Transverse colon (tissue), 4 donors: Measurements from ENCODE around the gene DES. TPM values are rescaled to one million over a fixed set of nuclear protein-coding genes. Genes with fewer than 3 reads are reported as not detected.

ENCODE experiments used
- DNase-seq: peaks from one replicate; pipeline ENCODE4 v3.0.0-alpha.2; 2019
- H3K27ac ChIP-seq, 4 donors: fragments of 200-600 bp; sonication (generic); 2 replicates each; pipeline ENCODE4 v1.5.1; 2016 to 2018; ENCODE audit warnings: inconsistent platforms in 4 of 4
- H3K27me3 ChIP-seq: fragments of 200-600 bp; sonication (generic); 2 replicates; pipeline ENCODE4 v1.5.1; 2017; ENCODE audit warnings: inconsistent platforms
- H3K36me3 ChIP-seq, 4 donors: fragments of 200-600 bp; sonication (generic); 2 replicates each; pipeline ENCODE4 v1.5.1; 2017 to 2019; ENCODE audit warnings: inconsistent platforms in 4 of 4
- H3K4me1 ChIP-seq, 4 donors: fragments of 200-600 bp; sonication (generic); 2 replicates each; pipeline ENCODE4 v1.5.1; 2017 to 2020; ENCODE audit warnings: inconsistent platforms in 4 of 4
- H3K4me3 ChIP-seq, 4 donors: fragments of 200-600 bp; sonication (generic); 1 replicate in 1 of 4; 2 replicates in 3 of 4; pipeline versions ENCODE4 v1.5.1 to v1.6.1; 2017 to 2019; ENCODE audit warnings: inconsistent platforms in 4 of 4
- H3K9me3 ChIP-seq, 2 donors: fragments of 200-600 bp; sonication (generic); 2 replicates each; pipeline ENCODE4 v1.5.1; 2017 to 2019; ENCODE audit warnings: inconsistent platforms in 2 of 2
- EP300 ChIP-seq: sonication (generic); formaldehyde crosslinking; IDR thresholded peaks from one replicate; pipeline ENCODE4 v1.6.1; 2017; ENCODE audit warnings: antibody characterized with exemption, low read depth
- POLR2A ChIP-seq: fragments of 450-650 bp; IDR thresholded peaks from one replicate; pipeline ENCODE4 v1.6.1; 2016; ENCODE audit warnings: antibody characterized with exemption, mild to moderate bottlenecking, moderate library complexity
- POLR2AphosphoS5 ChIP-seq, 3 donors: sonication (generic); formaldehyde crosslinking; IDR thresholded peaks; one replicate each; pipeline ENCODE4 v1.6.1; 2016; ENCODE audit warnings: antibody characterized with exemption in 3 of 3
- WGBS, 2 donors: methylation state at CpG; one replicate each; pipeline ENCODE4 v1.1.5; 2018; ENCODE audit warnings: low coverage in 1 of 2; 5-methylcytosine and 5-hydroxymethylcytosine counted together
- in situ Hi-C, 4 donors: fragments of 200-750 bp; cut with MboI; loops; one replicate each; pipeline versions ENCODE4 v1.15.0 to v1.15.1; 2017; ENCODE audit warnings: low sequenced_read_pairs in 3 of 4, low pct_ligation_motif_present in 1 of 4, low pct_unique_long_range_greater_than_20kb in 1 of 4
- intact Hi-C: fragments of 100-400 bp; cut with DNase I; formaldehyde crosslinking; loops from one replicate; pipeline ENCODE4 v1.15.1; 2023; ENCODE audit warnings: low total_unique reads
- total RNA-seq, 4 donors: library from RNA; depleted of rRNA; stranded (reverse); fragments of >200 nt; gene quantifications; one replicate each; pipeline ENCODE4 v1.1.0, GENCODE V29; 2016
- TF ChIP-seq, protein P1 (sequence below), 5 experiments: fragments of 200-600 bp in 3 of 5; fragments of 450-650 bp in 2 of 5; sonication (generic) in 3 of 5; IDR thresholded peaks; 1 replicate in 2 of 5; 2 replicates in 3 of 5; pipeline ENCODE4 v1.5.1; 2016 to 2017; ENCODE audit warnings: antibody characterized with exemption in 5 of 5, inconsistent platforms in 3 of 5, mild to moderate bottlenecking in 2 of 5, moderate library complexity in 1 of 5

The DES gene
- total RNA-seq, 4 donors from 2014 or later = 1,000 to 12,373 (median 1,519) TPM

DNA sequence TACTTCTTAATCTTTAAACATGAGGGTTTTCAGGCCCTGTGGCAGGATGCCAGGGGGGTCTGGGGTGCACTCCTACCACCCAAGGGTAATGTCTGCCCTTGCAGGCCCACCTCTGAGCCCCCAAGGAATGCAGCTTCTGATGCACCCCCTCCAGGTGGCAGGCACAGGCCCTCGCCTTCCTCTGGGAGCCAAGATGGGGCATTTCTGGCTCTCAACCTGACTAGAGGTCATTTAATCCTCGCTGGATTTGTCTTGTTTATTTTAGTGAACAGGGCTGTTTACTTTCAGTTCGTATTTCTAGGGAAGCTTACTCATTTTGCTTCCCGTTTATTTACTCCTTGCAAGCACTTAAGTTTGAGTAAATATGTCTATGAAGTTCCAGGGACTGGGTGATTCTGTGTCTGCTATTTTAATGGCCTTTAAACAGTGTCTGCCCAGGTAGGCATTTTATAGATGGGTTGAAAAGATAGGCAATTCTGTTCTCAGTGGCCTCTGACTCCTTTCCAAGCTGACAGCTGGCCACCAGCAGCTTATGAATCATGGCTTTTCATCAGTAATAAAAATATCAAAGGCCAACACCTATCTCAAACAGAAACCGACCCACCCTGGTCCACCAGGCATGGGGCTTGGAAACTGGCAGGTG, 19.3 kb upstream of the DES start:
- WGBS, 2 donors = 14 to 26% methylated on average over 4 to 5 of the region's 5 CpGs
- H3K4me1 ChIP-seq = peaks cover 6 to 40% (median 20%) of the 10 kb centered on the region in 4 donors
- TF ChIP-seq POLR2AphosphoS5 (IDR thresholded peaks at IDR 0.05) (peak in 2 of 3 donors; percentile 46 to 61), POLR2A (no peak), EP300 (no peak)
- TF ChIP-seq, protein P1, sequence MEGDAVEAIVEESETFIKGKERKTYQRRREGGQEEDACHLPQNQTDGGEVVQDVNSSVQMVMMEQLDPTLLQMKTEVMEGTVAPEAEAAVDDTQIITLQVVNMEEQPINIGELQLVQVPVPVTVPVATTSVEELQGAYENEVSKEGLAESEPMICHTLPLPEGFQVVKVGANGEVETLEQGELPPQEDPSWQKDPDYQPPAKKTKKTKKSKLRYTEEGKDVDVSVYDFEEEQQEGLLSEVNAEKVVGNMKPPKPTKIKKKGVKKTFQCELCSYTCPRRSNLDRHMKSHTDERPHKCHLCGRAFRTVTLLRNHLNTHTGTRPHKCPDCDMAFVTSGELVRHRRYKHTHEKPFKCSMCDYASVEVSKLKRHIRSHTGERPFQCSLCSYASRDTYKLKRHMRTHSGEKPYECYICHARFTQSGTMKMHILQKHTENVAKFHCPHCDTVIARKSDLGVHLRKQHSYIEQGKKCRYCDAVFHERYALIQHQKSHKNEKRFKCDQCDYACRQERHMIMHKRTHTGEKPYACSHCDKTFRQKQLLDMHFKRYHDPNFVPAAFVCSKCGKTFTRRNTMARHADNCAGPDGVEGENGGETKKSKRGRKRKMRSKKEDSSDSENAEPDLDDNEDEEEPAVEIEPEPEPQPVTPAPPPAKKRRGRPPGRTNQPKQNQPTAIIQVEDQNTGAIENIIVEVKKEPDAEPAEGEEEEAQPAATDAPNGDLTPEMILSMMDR (IDR thresholded peaks at IDR 0.05) = no peak
- in situ Hi-C loops (no loop called here), intact Hi-C loops (no loop called here)
- H3K27me3 ChIP-seq = no peaks in the 10 kb centered on the region
- H3K27ac ChIP-seq = peak overlapping the region; percentile 65 to 79 (median 75)
- H3K4me3 ChIP-seq = no peak overlapping the region
- H3K36me3 ChIP-seq = no peaks in the 10 kb centered on the region
- peak; percentile 53 for DNase-seq
- H3K9me3 ChIP-seq = no peaks in the 10 kb centered on the region

DNA sequence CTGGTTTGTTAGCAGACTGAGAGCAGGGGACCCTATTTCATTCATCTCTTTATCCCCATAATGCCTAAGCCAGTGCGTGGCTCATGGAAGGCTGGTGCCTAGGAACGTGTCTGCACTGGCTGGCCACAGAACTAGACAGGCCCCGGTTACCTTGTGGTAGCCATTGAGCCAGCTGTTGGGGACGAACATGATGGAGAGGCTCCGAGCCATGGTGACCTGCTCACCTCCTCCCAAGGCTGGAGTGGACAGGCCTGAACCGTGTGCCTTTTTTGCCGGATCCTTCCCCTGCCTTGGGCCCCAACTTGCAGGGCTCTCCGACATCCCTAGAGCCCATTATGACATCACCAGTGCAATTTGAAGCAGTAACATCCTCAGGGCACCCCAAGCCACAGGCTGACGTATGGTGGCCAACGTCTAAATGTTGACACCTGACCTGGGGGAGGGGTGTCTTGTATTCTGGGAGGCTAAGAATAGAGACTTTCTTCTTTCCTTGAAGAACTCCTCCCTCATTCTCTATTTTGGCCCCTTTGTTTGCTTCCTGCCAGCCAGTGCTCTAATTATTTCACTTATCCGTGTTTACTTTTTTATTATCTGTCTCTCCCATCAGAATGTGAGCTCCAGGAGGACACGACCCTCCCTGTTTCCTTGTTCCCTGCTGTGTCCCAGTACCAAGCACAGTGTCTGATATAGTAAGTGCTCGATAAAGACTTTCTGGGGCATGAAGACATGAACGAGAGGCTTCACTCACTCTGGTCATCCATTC, 18.3 kb upstream of the DES start:
- Histone ChIP-seq H3K4me3 (no peak overlapping the region), H3K27me3 (no peaks in the 10 kb centered on the region), H3K4me1 (peaks cover 12 to 48% (median 24%) of the 10 kb centered on the region in 4 donors), H3K27ac (peak overlapping the region; percentile 65 to 79 (median 75)), H3K9me3 (no peaks in the 10 kb centered on the region), H3K36me3 (no peaks in the 10 kb centered on the region)
- DNase-seq = no peak
- in situ Hi-C loops (loop anchor here in 3 of 4 donors (10.0 kb wide), 1 partner anchor 125 kb away; no protein-coding TSS in a partner anchor), intact Hi-C loops (loop anchor here (2.0 kb wide), 1 partner anchor 131 kb away; no protein-coding TSS in a partner anchor)
- TF ChIP-seq POLR2A (no peak), POLR2AphosphoS5 (IDR thresholded peaks at IDR 0.05) (no peak)
- WGBS, 2 donors = 14 to 67% methylated on average over 2 to 14 of the region's 14 CpGs

DNA sequence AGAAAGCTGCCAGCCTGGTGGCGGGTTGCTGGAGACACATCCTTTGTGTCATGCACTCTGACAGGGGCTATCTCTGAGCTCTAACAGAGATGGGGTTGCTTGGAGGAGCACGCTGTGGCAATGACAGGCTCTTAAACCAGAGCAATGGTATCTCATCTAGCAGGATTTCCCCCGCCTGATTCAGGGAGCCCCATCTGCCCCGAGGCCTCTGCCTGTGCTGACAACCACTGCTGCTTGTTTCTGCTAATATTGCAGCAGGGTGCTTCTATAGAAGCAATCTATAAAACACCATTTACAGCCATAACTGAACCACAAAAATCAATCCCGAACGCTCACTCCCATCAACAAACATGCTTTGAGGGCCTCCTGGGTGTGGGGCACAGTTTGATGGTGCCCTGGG, 17.6 kb upstream of the DES start:
- in situ Hi-C loops = loop anchor here in 3 of 4 donors (10.0 kb wide), 1 partner anchor 124 kb away; no protein-coding TSS in a partner anchor
- no peaks in the 10 kb centered on the region for H3K9me3 ChIP-seq
- intact Hi-C loops = loop anchor here (2.0 kb wide), 1 partner anchor 130 kb away; no protein-coding TSS in a partner anchor
- peaks cover 12 to 50% (median 24%) of the 10 kb centered on the region in 4 donors for H3K4me1 ChIP-seq
- 33 to 50% methylated on average over 2 to 6 of the region's 6 CpGs for WGBS, 2 donors
- no peak for DNase-seq
- no peaks in the 10 kb centered on the region for H3K36me3 ChIP-seq
- no peak overlapping the region for H3K4me3 ChIP-seq
- H3K27ac ChIP-seq = peak overlapping the region in 2 of 4 donors; percentile 65 to 79
- no peaks in the 10 kb centered on the region for H3K27me3 ChIP-seq
- TF ChIP-seq POLR2A (no peak), EP300 (no peak), POLR2AphosphoS5 (IDR thresholded peaks at IDR 0.05) (no peak)
- TF ChIP-seq, protein P1 (IDR thresholded peaks at IDR 0.05) = no peak

DNA sequence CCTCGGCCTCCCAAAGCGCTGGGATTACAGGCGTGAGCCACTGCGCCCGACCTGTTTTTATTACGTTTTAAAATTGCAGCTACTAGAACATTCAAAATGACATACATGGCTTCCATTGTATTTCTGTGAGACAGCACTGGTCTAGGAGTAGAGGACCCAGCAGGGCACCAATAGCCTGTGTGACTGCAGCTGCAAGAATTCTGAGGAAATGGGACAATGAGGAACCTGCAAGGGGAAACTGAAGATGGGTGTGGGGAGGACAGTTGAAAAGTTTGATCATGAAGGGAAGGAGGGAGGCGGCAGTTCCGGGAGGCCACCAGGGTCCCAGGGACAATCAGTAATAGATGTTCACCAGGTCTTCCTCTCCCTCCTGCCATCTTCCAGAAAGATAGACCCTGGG, 16.6 kb upstream of the DES start:
- Histone ChIP-seq H3K27me3 (no peaks in the 10 kb centered on the region), H3K4me3 (no peak overlapping the region), H3K4me1 (peaks cover 17 to 50% (median 28%) of the 10 kb centered on the region in 4 donors), H3K36me3 (no peaks in the 10 kb centered on the region), H3K9me3 (no peaks in the 10 kb centered on the region), H3K27ac (no peak overlapping the region)
- in situ Hi-C loops = loop anchor here in 3 of 4 donors (10.0 kb wide), 1 partner anchor 123 kb away; no protein-coding TSS in a partner anchor
- WGBS, 2 donors = 83 to 87% methylated on average over 8 of the region's 8 CpGs
- intact Hi-C loops = loop anchor here (2.0 kb wide), 1 partner anchor 129 kb away; no protein-coding TSS in a partner anchor
- no peak for DNase-seq
- no peak for TF ChIP-seq POLR2AphosphoS5 (IDR thresholded peaks at IDR 0.05)
- TF ChIP-seq EP300 = no peak
- TF ChIP-seq POLR2A = no peak
- TF ChIP-seq, protein P1 (IDR thresholded peaks at IDR 0.05) = no peak
